ENCODE results near the gene CAPS.

- TF ChIP-seq POLR2A (IDR thresholded peaks at IDR 0.05) (no peak), CTCF (IDR thresholded peaks at IDR 0.05 in 4 of 5, conservative IDR thresholded peaks at IDR 0.05 in 1 of 5) (no peak)
These were observed 18.7 kb downstream of the CAPS start for GRCh38 chr19:5932609-5933262.
